Psoas muscle (tissue), 8 donors: ENCODE results near the gene RAB22A. TPM values are rescaled to one million over a fixed set of nuclear protein-coding genes. Genes with fewer than 3 reads are reported as not detected.

Experiments
- ATAC-seq, 4 donors: fragments of 200-7000 bp; cut with Tn5 transposase; one replicate each; pipeline ENCODE4 v1.9.1; 2020; ENCODE audit warnings: moderate library complexity in 3 of 4, mild to moderate bottlenecking in 2 of 4
- DNase-seq, 2 donors: peaks; one replicate each; pipeline ENCODE4 v3.0.0-alpha.2; 2020
- H3K27ac ChIP-seq: fragments of 200-600 bp; one replicate; pipeline ENCODE4 v1.8.0; 2022
- H3K27me3 ChIP-seq, 3 donors: fragments of 200-600 bp in 1 of 3; one replicate each; pipeline versions ENCODE4 v1.6.1 to v1.8.0; 2013 to 2022; ENCODE audit warnings: low read length in 2 of 3, mild to moderate bottlenecking in 2 of 3, moderate library complexity in 1 of 3; ENCODE audit not compliant: insufficient read depth in 3 of 3
- H3K36me3 ChIP-seq, 2 donors: fragments of 200-600 bp in 1 of 2; one replicate each; pipeline versions ENCODE4 v1.6.1 to v1.8.0; 2013 to 2022; ENCODE audit warnings: low read depth in 1 of 2, mild to moderate bottlenecking in 1 of 2, moderate library complexity in 1 of 2; ENCODE audit not compliant: insufficient read depth in 1 of 2
- H3K4me1 ChIP-seq: fragments of 200-600 bp; one replicate; pipeline ENCODE4 v1.8.0; 2022
- H3K4me3 ChIP-seq: fragments of 200-600 bp; one replicate; pipeline ENCODE4 v1.8.0; 2022; ENCODE audit warnings: mild to moderate bottlenecking
- H3K9me3 ChIP-seq: fragments of 200-600 bp; one replicate; pipeline ENCODE4 v1.8.0; 2022
- CTCF ChIP-seq: fragments of 200-600 bp; IDR thresholded peaks from one replicate; pipeline ENCODE4 v1.8.0; 2022; ENCODE audit warnings: antibody characterized with exemption
- WGBS, 3 donors: extraction: QIAGEN DNeasy Blood & Tissue Kit; methylation state at CpG; one replicate each; pipeline versions ENCODE4 v1.1.6 to v1.1.7; 2013; 5-methylcytosine and 5-hydroxymethylcytosine counted together
- intact Hi-C, 2 donors: fragments of 100-400 bp; cut with DNase I; formaldehyde crosslinking; loops; one replicate each; pipeline versions ENCODE4 v1.11.0 to v1.14.2; 2022
- polyA plus RNA-seq, 3 donors: library from polyadenylated mRNA; stranded (reverse); fragments of 200-250 nt; gene quantifications; one replicate each; pipeline ENCODE4 v1.2.3, GENCODE V29; 2013
- total RNA-seq, 4 donors: library from RNA; stranded (reverse); fragmentation: NEBNext Ultra II Directional in 2 of 4; extraction: Animal tissue kit (Norgen Biotek cat#: 25700) in 2 of 4; gene quantifications; one replicate each; pipeline versions ENCODE4 v1.2.1 to v1.2.4, GENCODE V29; 2021 to 2023
- donor health status: healthy with polysubstance abuse.
- donor health status: DM: no; HTN: no; CAD: no; lungs with moderate emphysema.
- donor health status: Bipolar disorder and iron deficiency.
- donor health status: healthy.
- donor health status: DM: yes; HTN: yes; CAD: no.
- donor health status: DM: no; HTN: no; CAD: no.
- donor health status: DM: no; HTN: no; CAD: no.
- donor health status: DM: yes; HTN: yes; CAD: no.

The RAB22A gene
- total and polyA plus RNA-seq, 7 donors: 3.6 to 8.5 (median 7.9) TPM

- DNase-seq (no peak), ATAC-seq (no peak)
- no peaks in the 10 kb centered on the region for H3K9me3 ChIP-seq
- no peaks in the 10 kb centered on the region for H3K4me1 ChIP-seq
- WGBS, 3 donors: 55 to 91% (median 63%) methylated on average over 3 of the region's 3 CpGs
- intact Hi-C loops: no loop called here
- no peaks in the 10 kb centered on the region for H3K27me3 ChIP-seq
- no peak overlapping the region for H3K4me3 ChIP-seq
- no peak for TF ChIP-seq CTCF
- peaks cover 2 to 10% of the 10 kb centered on the region in 2 donors for H3K36me3 ChIP-seq
- no peak overlapping the region for H3K27ac ChIP-seq
Measured at GRCh38 chr20:58287638-58288037, 21.9 kb upstream of the RAB22A start.

GRCh38 chr20:58289143-58289542 is 20.4 kb upstream of the RAB22A start:
- TF ChIP-seq CTCF: no peak
- 95 to 97% (median 96%) methylated on average over 2 of the region's 2 CpGs for WGBS, 3 donors
- intact Hi-C loops: no loop called here
- Histone ChIP-seq H3K36me3 (peaks cover 2 to 10% of the 10 kb centered on the region in 2 donors), H3K4me3 (no peak overlapping the region), H3K27me3 (no peaks in the 10 kb centered on the region), H3K27ac (no peak overlapping the region), H3K4me1 (no peaks in the 10 kb centered on the region), H3K9me3 (no peaks in the 10 kb centered on the region)
- DNase-seq (no peak), ATAC-seq (no peak)

- no peaks in the 10 kb centered on the region for H3K27me3 ChIP-seq
- 93 to 96% (median 95%) methylated on average over 2 of the region's 2 CpGs for WGBS, 3 donors
- no peak for TF ChIP-seq CTCF
- H3K27ac ChIP-seq: no peak overlapping the region
- ATAC-seq: no peak
- H3K4me3 ChIP-seq: no peak overlapping the region
- H3K36me3 ChIP-seq: no peaks in the 10 kb centered on the region
- intact Hi-C loops: no loop called here
- no peaks in the 10 kb centered on the region for H3K9me3 ChIP-seq
- no peaks in the 10 kb centered on the region for H3K4me1 ChIP-seq
- DNase-seq: no peak
Measured at GRCh38 chr20:58293453-58293852, 16.1 kb upstream of the RAB22A start.

DNA sequence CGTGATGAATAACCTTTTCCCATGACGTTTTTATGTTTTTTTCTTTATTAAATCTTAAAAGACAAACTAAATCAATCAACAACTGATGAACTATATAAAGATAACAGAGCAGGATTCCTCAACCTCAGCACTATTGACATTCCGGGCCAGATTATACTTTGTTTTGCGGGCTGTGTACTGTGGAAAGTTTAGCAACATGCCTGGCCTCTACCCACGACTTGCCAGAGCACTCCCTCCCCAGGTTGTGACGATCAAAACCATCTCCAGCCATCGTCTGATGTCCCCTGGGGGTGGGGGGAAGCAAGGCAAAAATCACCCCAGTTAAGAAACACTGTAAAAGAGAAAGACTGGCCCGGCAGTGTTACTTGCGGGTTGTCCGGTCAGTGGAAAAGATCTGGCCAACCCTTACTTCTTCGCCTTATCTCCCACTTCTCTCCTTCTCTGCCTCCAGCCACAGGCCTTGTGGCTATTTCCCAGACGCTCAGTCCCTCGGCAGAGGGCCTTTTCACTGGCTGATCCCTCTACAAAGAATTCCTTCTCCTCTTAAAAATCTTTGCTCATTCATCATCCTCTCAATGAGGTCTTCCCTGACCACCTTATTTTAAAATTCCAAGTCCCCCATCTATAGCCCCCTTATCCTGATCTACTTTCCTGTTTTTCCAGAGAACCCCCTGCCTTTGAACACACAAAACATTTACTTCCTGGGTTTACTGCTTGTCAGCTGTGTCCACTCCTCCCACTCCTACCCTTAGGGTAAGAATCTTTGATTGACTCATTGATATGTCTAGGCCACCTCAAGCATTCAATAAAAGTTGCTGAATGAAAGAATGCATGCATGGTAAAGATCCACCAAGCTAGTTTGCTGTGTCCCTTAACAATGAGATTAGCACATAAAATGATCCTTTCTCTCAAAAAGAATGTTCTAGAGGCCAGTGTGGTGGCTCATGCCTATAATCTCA is 14.7 kb upstream of the RAB22A start:
- Histone ChIP-seq H3K27me3 (no peaks in the 10 kb centered on the region), H3K27ac (no peak overlapping the region), H3K36me3 (no peaks in the 10 kb centered on the region), H3K4me3 (no peak overlapping the region), H3K4me1 (no peaks in the 10 kb centered on the region), H3K9me3 (no peaks in the 10 kb centered on the region)
- intact Hi-C loops: loop anchor here in 1 of 2 donors (5.0 kb wide), 1 partner anchor 52 kb away; no protein-coding TSS in a partner anchor
- ATAC-seq (no peak), DNase-seq (no peak)
- 79 to 81% (median 79%) methylated on average over 13 of the region's 13 CpGs for WGBS, 3 donors
- TF ChIP-seq CTCF: no peak
